B cell (primary cell): Measurements from ENCODE around the gene ERLEC1. TPM values are rescaled to one million over a fixed set of nuclear protein-coding genes. Genes with fewer than 3 reads are reported as not detected.

Source experiments
- ATAC-seq: fragments of 200-7000 bp; cut with Tn5 transposase; one replicate; pipeline ENCODE4 v1.10.0; 2021; ENCODE audit warnings: low read depth, mild to moderate bottlenecking, moderate number of reproducible peaks, moderate library complexity
- CTCF ChIA-PET: fragments of 350-600 bp; sonication (Branson Sonifier 250); formaldehyde crosslinking; loops from one replicate; lab custom pipeline; 2021; ENCODE audit warnings: antibody characterized with exemption, inconsistent platforms; lab: Charles Lee
- POLR2A ChIA-PET: fragments of 350-600 bp; sonication (Branson Sonifier 250); formaldehyde crosslinking; loops from one replicate; lab custom pipeline; 2021; ENCODE audit warnings: antibody characterized with exemption; lab: Charles Lee
- DNase-seq: peaks from one replicate; pipeline ENCODE4 v3.0.0; 2013
- H2AFZ ChIP-seq: 2 replicates; pipeline ENCODE4 v1.6.1; 2012; ENCODE audit warnings: mild to moderate bottlenecking, low read depth, low read length; ENCODE audit not compliant: insufficient read depth, poor library complexity, severe bottlenecking
- H3K27ac ChIP-seq, 2 donors: 1 replicate in 1 of 2; 2 replicates in 1 of 2; pipeline ENCODE4 v1.5.1; 2012 to 2013; ENCODE audit warnings: low read length in 2 of 2, mild to moderate bottlenecking in 2 of 2, moderate library complexity in 1 of 2
- H3K27me3 ChIP-seq, 4 experiments: fragments of 200-600 bp in 1 of 4; sonication (generic) in 1 of 4; replicated peaks in 1 of 4; 1 replicate in 2 of 4; 2 replicates in 2 of 4; pipeline versions ENCODE4 v1.6.1 to v1.7.0; 2013 to 2016; ENCODE audit warnings: low read length in 3 of 4, mild to moderate bottlenecking in 2 of 4, mixed read lengths in 1 of 4, moderate library complexity in 1 of 4; ENCODE audit not compliant: insufficient read depth in 4 of 4, control insufficient read depth in 3 of 4; ENCODE audit errors: control extremely low read depth in 1 of 4
- H3K36me3 ChIP-seq, 2 experiments: replicated peaks in 1 of 2; 1 replicate in 1 of 2; 2 replicates in 1 of 2; pipeline versions ENCODE4 v1.6.1 to v1.7.1; 2013; ENCODE audit warnings: low read length in 1 of 2; ENCODE audit not compliant: insufficient read depth in 2 of 2, control insufficient read depth in 1 of 2; ENCODE audit errors: control extremely low read depth in 1 of 2, extremely low read depth in 1 of 2
- H3K4me1 ChIP-seq, 2 donors: fragments of 200-600 bp in 1 of 2; sonication (generic) in 1 of 2; 1 replicate in 1 of 2; 2 replicates in 1 of 2; pipeline versions ENCODE4 v1.5.1 to v1.6.1; 2013 to 2017; ENCODE audit warnings: low read length in 2 of 2; ENCODE audit not compliant: control insufficient read depth in 2 of 2, insufficient read depth in 2 of 2
- H3K4me2 ChIP-seq: replicated peaks from 2 replicates; pipeline ENCODE3; 2012; ENCODE audit warnings: mild to moderate bottlenecking, low read depth, low read length; ENCODE audit not compliant: poor library complexity, severe bottlenecking
- H3K4me3 ChIP-seq, 5 experiments: fragments of 200-600 bp in 1 of 5; sonication (generic) in 1 of 5; 1 replicate in 3 of 5; 2 replicates in 2 of 5; pipeline versions ENCODE4 v1.5.1 to v1.7.0; 2011 to 2016; ENCODE audit warnings: low read length in 4 of 5, mild to moderate bottlenecking in 4 of 5, low read depth in 2 of 5, control low read depth in 1 of 5, moderate library complexity in 1 of 5; ENCODE audit not compliant: insufficient read depth in 1 of 5; ENCODE audit errors: control extremely low read depth in 1 of 5, extremely low read depth in 1 of 5
- H3K79me2 ChIP-seq: fragments of 200-600 bp; sonication (generic); one replicate; pipeline ENCODE4 v1.6.0; 2016; ENCODE audit warnings: low read length; ENCODE audit not compliant: control insufficient read depth, insufficient read depth
- H3K9ac ChIP-seq: fragments of 200-600 bp; sonication (generic); 2 replicates; pipeline ENCODE4 v1.6.1; 2017; ENCODE audit warnings: mild to moderate bottlenecking, low read length, moderate library complexity
- H3K9me3 ChIP-seq, 3 donors: one replicate each; pipeline versions ENCODE4 v1.6.1 to v1.7.1; 2013; ENCODE audit warnings: low read length in 2 of 3; ENCODE audit not compliant: control insufficient read depth in 2 of 3, insufficient read depth in 1 of 3; ENCODE audit errors: control extremely low read depth in 1 of 3
- H4K20me1 ChIP-seq: 2 replicates; pipeline ENCODE4 v1.6.0; 2012; ENCODE audit warnings: mild to moderate bottlenecking, low read length; ENCODE audit not compliant: insufficient read depth, control insufficient read depth, poor library complexity, severe bottlenecking
- H3K27ac Mint-ChIP-seq: one replicate; pipeline ENCODE4 v1.8.0; 2021; ENCODE audit warnings: mixed read lengths
- H3K27me3 Mint-ChIP-seq: one replicate; pipeline ENCODE4 v1.8.0; 2021; ENCODE audit warnings: mixed read lengths
- H3K4me1 Mint-ChIP-seq: one replicate; pipeline ENCODE4 v1.8.0; 2021; ENCODE audit warnings: mixed read lengths
- H3K4me3 Mint-ChIP-seq: one replicate; pipeline ENCODE4 v1.8.0; 2021; ENCODE audit warnings: mixed read lengths
- H3K9me3 Mint-ChIP-seq: one replicate; pipeline ENCODE4 v1.8.0; 2022; ENCODE audit warnings: mixed read lengths; ENCODE audit not compliant: insufficient read depth
- EZH2 ChIP-seq: IDR thresholded peaks from 2 replicates; pipeline ENCODE4 v1.6.1; 2012; ENCODE audit warnings: borderline replicate concordance, low read depth, mild to moderate bottlenecking, moderate library complexity, low read length; ENCODE audit not compliant: insufficient read depth, poor library complexity, severe bottlenecking
- whole genome bisulfite sequencing: methylation state at CpG from one replicate; pipeline ENCODE4 v1.1.5; 2013; ENCODE audit warnings: missing lambda C conversion rate; ENCODE audit not compliant: insufficient coverage; 5-methylcytosine and 5-hydroxymethylcytosine counted together
- intact Hi-C: fragments of 100-400 bp; cut with micrococcal nuclease; formaldehyde crosslinking; loops from one replicate; pipeline ENCODE4 v1.10.0; 2022
- polyA plus RNA-seq: library from polyadenylated mRNA; depleted of rRNA; stranded (reverse); fragments of >200 nt; gene quantifications from 2 replicates; pipeline ENCODE4 v1.2.3, GENCODE V29; 2012
- small RNA-seq: library from RNA; depleted of rRNA; stranded (forward); fragments of <200 nt; gene quantifications from one replicate; pipeline ENCODE3, GENCODE V24; 2012; ENCODE audit warnings: low replicate concordance, low read depth; ENCODE audit not compliant: insufficient read length
- total RNA-seq, 2 donors: library from RNA; stranded (reverse); fragments of 120-200 nt in 1 of 2; gene quantifications; 1 replicate in 1 of 2; 2 replicates in 1 of 2; pipeline versions ENCODE4 v1.2.3 to v1.2.4, GENCODE V29; 2013 to 2022
- TF ChIP-seq, protein P1 (sequence below): fragments of 200-600 bp; IDR thresholded peaks from one replicate; pipeline ENCODE4 v1.8.0; 2022; ENCODE audit warnings: antibody characterized with exemption, mild to moderate bottlenecking

Gene ERLEC1
- total and polyA plus RNA-seq, 2 donors (not counting 1 experiment from before 2014, with no cell fraction given) = 20.4 to 22.9 TPM

DNA sequence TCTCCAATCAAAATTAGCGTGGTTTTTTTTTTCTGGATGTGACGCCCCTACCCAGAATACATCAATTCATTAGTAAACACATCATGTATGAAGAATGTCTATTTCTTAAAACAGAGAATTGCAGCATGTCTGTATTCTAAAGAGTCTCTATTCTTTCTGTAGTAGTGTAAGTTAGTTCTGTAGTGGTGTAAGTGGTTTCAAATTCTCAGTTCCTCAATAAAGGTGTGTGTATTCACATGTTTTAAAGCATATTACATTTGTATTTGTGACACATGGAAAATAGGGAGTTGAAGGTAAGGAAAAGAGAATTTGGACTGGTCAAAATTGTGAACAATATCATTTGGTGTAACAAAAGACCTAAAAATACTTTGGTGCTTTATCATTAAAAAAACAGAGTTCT, 80.9 kb downstream of the ERLEC1 start:
- H3K36me3 ChIP-seq = peaks cover 9 to 46% of the 10 kb centered on the region in 2 experiments
- no peak overlapping the region for H3K27ac Mint-ChIP-seq
- intact Hi-C loops = no loop called here
- H3K4me3 ChIP-seq = no peak overlapping the region
- H3K9me3 ChIP-seq = no peaks in the 10 kb centered on the region
- H3K4me1 ChIP-seq = no peaks in the 10 kb centered on the region
- DNase-seq = no peak
- H3K27me3 Mint-ChIP-seq = no peaks in the 10 kb centered on the region
- H3K4me3 Mint-ChIP-seq = no peak overlapping the region
- ChIA-PET CTCF (no interaction called here), POLR2A (no interaction called here)
- H3K4me2 ChIP-seq = no peak overlapping the region
- H2AFZ ChIP-seq = no peak overlapping the region
- H3K27ac ChIP-seq = no peak overlapping the region
- no peaks in the 10 kb centered on the region for H3K9me3 Mint-ChIP-seq
- no peaks in the 10 kb centered on the region for H3K27me3 ChIP-seq
- ATAC-seq = no peak
- no peaks in the 10 kb centered on the region for H4K20me1 ChIP-seq
- H3K4me1 Mint-ChIP-seq = no peaks in the 10 kb centered on the region
- no peak for TF ChIP-seq EZH2
- TF ChIP-seq, protein P1, sequence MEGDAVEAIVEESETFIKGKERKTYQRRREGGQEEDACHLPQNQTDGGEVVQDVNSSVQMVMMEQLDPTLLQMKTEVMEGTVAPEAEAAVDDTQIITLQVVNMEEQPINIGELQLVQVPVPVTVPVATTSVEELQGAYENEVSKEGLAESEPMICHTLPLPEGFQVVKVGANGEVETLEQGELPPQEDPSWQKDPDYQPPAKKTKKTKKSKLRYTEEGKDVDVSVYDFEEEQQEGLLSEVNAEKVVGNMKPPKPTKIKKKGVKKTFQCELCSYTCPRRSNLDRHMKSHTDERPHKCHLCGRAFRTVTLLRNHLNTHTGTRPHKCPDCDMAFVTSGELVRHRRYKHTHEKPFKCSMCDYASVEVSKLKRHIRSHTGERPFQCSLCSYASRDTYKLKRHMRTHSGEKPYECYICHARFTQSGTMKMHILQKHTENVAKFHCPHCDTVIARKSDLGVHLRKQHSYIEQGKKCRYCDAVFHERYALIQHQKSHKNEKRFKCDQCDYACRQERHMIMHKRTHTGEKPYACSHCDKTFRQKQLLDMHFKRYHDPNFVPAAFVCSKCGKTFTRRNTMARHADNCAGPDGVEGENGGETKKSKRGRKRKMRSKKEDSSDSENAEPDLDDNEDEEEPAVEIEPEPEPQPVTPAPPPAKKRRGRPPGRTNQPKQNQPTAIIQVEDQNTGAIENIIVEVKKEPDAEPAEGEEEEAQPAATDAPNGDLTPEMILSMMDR = no peak
- no CpG with 5 or more reads among the region's 2 CpGs for WGBS
- no peak overlapping the region for H3K9ac ChIP-seq
- H3K79me2 ChIP-seq = no peaks in the 10 kb centered on the region

Small RNA genes lying within 50 kb of the gene (small RNA-seq; reads per million reads assigned to genes)
- not detected for gene MIR3682

Other genes with a start within 250 kb of the ERLEC1 start
- gene CHAC2, start 19.2 kb upstream of the ERLEC1 start, total RNA-seq = 2.1 and 3.2 TPM in 2 replicates
- gene CHAC2, start 19.2 kb upstream of the ERLEC1 start, polyA plus RNA-seq = 0.76 and 1.6 TPM in 2 replicates
- gene ASB3, start 91 bp upstream of the ERLEC1 start, total RNA-seq = 30.7 and 38.4 TPM in 2 replicates
- 11.8 and 15.9 TPM in 2 replicates for gene ASB3, start 91 bp upstream of the ERLEC1 start, polyA plus RNA-seq
- gene GPR75, start 72.9 kb downstream of the ERLEC1 start, total RNA-seq = 5.1 and 5.8 TPM in 2 replicates
- gene GPR75, start 72.9 kb downstream of the ERLEC1 start, polyA plus RNA-seq = 5.9 and 7.2 TPM in 2 replicates
- gene PSME4, start 183.9 kb downstream of the ERLEC1 start, total RNA-seq = 59.9 and 61.9 TPM in 2 replicates
- gene PSME4, start 183.9 kb downstream of the ERLEC1 start, polyA plus RNA-seq = 34.5 and 36.7 TPM in 2 replicates